Measurements from ENCODE around the gene BUD31.

GRCh38 chr7:99402854-99403253 is 5.9 kb upstream of the BUD31 start:
- TF ChIP-seq, protein P1, sequence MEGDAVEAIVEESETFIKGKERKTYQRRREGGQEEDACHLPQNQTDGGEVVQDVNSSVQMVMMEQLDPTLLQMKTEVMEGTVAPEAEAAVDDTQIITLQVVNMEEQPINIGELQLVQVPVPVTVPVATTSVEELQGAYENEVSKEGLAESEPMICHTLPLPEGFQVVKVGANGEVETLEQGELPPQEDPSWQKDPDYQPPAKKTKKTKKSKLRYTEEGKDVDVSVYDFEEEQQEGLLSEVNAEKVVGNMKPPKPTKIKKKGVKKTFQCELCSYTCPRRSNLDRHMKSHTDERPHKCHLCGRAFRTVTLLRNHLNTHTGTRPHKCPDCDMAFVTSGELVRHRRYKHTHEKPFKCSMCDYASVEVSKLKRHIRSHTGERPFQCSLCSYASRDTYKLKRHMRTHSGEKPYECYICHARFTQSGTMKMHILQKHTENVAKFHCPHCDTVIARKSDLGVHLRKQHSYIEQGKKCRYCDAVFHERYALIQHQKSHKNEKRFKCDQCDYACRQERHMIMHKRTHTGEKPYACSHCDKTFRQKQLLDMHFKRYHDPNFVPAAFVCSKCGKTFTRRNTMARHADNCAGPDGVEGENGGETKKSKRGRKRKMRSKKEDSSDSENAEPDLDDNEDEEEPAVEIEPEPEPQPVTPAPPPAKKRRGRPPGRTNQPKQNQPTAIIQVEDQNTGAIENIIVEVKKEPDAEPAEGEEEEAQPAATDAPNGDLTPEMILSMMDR (IDR thresholded peaks at IDR 0.05; ENCODE audit: insufficient read depth, low read depth, low read length) = no peak
- TF ChIP-seq EZH2 (IDR thresholded peaks at IDR 0.05; ENCODE audit: insufficient read depth, low read length) = no peak

Measured in astrocyte (in vitro differentiated cells and primary cell).